Measurements from ENCODE around the gene MROH7.

The MROH7 gene

GRCh38 chr1:54703471-54703870, 61.9 kb downstream of the MROH7 start:
- TF ChIP-seq POLR2A (IDR thresholded peaks at IDR 0.05; ENCODE audit: low read length), result no peak
- TF ChIP-seq GATA1 (IDR thresholded peaks at IDR 0.05; ENCODE audit: low read depth, low read length), result no peak
- DNase-seq, result no peak

- TF ChIP-seq POLR2A (IDR thresholded peaks at IDR 0.05; ENCODE audit: low read length) (no peak), GATA1 (IDR thresholded peaks at IDR 0.05; ENCODE audit: low read depth, low read length) (no peak)
- DNase-seq, result no peak
Observed at GRCh38 chr1:54705153-54705552, 63.6 kb downstream of the MROH7 start.

GRCh38 chr1:54706419-54706818, 64.8 kb downstream of the MROH7 start:
- no peak for DNase-seq
- TF ChIP-seq POLR2A (IDR thresholded peaks at IDR 0.05; ENCODE audit: low read length) (no peak), GATA1 (IDR thresholded peaks at IDR 0.05; ENCODE audit: low read depth, low read length) (no peak)

GRCh38 chr1:54708385-54708784, 66.8 kb downstream of the MROH7 start:
- no peak for DNase-seq
- TF ChIP-seq POLR2A (IDR thresholded peaks at IDR 0.05; ENCODE audit: low read length) (no peak), GATA1 (IDR thresholded peaks at IDR 0.05; ENCODE audit: low read depth, low read length) (no peak)

GRCh38 chr1:54709547-54710292, 68.1 kb downstream of the MROH7 start:
- TF ChIP-seq GATA1 (IDR thresholded peaks at IDR 0.05; ENCODE audit: low read depth, low read length) (no peak), POLR2A (IDR thresholded peaks at IDR 0.05; ENCODE audit: low read length) (no peak)
- no peak for DNase-seq

GRCh38 chr1:54710434-54710833, 68.8 kb downstream of the MROH7 start:
- TF ChIP-seq GATA1 (IDR thresholded peaks at IDR 0.05; ENCODE audit: low read depth, low read length), result no peak
- TF ChIP-seq POLR2A (IDR thresholded peaks at IDR 0.05; ENCODE audit: low read length), result no peak
- DNase-seq, result no peak

GRCh38 chr1:54710841-54711240, 69.3 kb downstream of the MROH7 start:
- no peak for DNase-seq
- TF ChIP-seq POLR2A (IDR thresholded peaks at IDR 0.05; ENCODE audit: low read length), result no peak
- TF ChIP-seq GATA1 (IDR thresholded peaks at IDR 0.05; ENCODE audit: low read depth, low read length), result no peak

GRCh38 chr1:54711536-54711935, 70.0 kb downstream of the MROH7 start:
- TF ChIP-seq POLR2A (IDR thresholded peaks at IDR 0.05; ENCODE audit: low read length), result no peak
- TF ChIP-seq GATA1 (IDR thresholded peaks at IDR 0.05; ENCODE audit: low read depth, low read length), result no peak

GRCh38 chr1:54714881-54715492, 73.4 kb downstream of the MROH7 start:
- DNase-seq, result no peak
- TF ChIP-seq GATA1 (IDR thresholded peaks at IDR 0.05; ENCODE audit: low read depth, low read length), result no peak

More at GRCh38 chr1:54711536-54711935, 70.0 kb downstream of the MROH7 start:
- DNase-seq, result no peak

GRCh38 chr1:54715493-54716298, 74.1 kb downstream of the MROH7 start, which contains the start of gene TTC4:
Gene TTC4, plus strand, starts transcription at chr1:54715861. Its CDS starts 48 bp downstream, at chr1:54715909.
- TF ChIP-seq POLR2A (IDR thresholded peaks at IDR 0.05; ENCODE audit: low read length), result peak; percentile 82
- TF ChIP-seq GATA1 (IDR thresholded peaks at IDR 0.05; ENCODE audit: low read depth, low read length), result no peak
- peak; percentile 88 to 93 for DNase-seq

- DNase-seq, result peak; percentile 61 to 77
- no peak for TF ChIP-seq GATA1 (IDR thresholded peaks at IDR 0.05; ENCODE audit: low read depth, low read length)
- TF ChIP-seq POLR2A (IDR thresholded peaks at IDR 0.05; ENCODE audit: low read length), result no peak
Observed at GRCh38 chr1:54716299-54717047, 74.9 kb downstream of the MROH7 start.

GRCh38 chr1:54721719-54722118, 80.1 kb downstream of the MROH7 start:
- no peak for TF ChIP-seq POLR2A (IDR thresholded peaks at IDR 0.05; ENCODE audit: low read length)
- TF ChIP-seq GATA1 (IDR thresholded peaks at IDR 0.05; ENCODE audit: low read depth, low read length), result no peak
- DNase-seq, result no peak

- no peak for DNase-seq
- no peak for TF ChIP-seq GATA1 (IDR thresholded peaks at IDR 0.05; ENCODE audit: low read depth, low read length)
- TF ChIP-seq POLR2A (IDR thresholded peaks at IDR 0.05; ENCODE audit: low read length), result no peak
Observed at GRCh38 chr1:54723985-54724384, 82.4 kb downstream of the MROH7 start.
